Activated naive CD8-positive, alpha-beta T cell treated with anti-CD3 and anti-CD28 coated beads, Interleukin-2, amount 10 ng/mL, durations not matched to agents 7 days and 5 days (primary cell): ENCODE measurements around the gene MPP2. TPM values are rescaled to one million over a fixed set of nuclear protein-coding genes. Genes with fewer than 3 reads are reported as not detected.

Experiments
- ATAC-seq: fragments of 150-1000 bp; cut with Tn5 transposase; one replicate; pipeline ENCODE4 v1.10.0; 2021; ENCODE audit warnings: low read depth, moderate library complexity
- POLR2A ChIA-PET: fragments of 350-600 bp; sonication (Branson Sonifier 250); formaldehyde crosslinking; loops from one replicate; lab custom pipeline; 2021; ENCODE audit warnings: antibody characterized with exemption; lab: Charles Lee
- DNase-seq: peaks from one replicate; pipeline ENCODE4 v3.0.0; 2021
- H3K27ac Mint-ChIP-seq: one replicate; pipeline ENCODE4 v1.8.0; 2022; ENCODE audit warnings: mild to moderate bottlenecking, mixed read lengths
- H3K27me3 Mint-ChIP-seq: one replicate; pipeline ENCODE4 v1.8.0; 2022; ENCODE audit warnings: mild to moderate bottlenecking, moderate library complexity, mixed read lengths
- H3K36me3 Mint-ChIP-seq: one replicate; pipeline ENCODE4 v1.8.0; 2021; ENCODE audit warnings: mild to moderate bottlenecking, mixed read lengths
- H3K4me1 Mint-ChIP-seq: one replicate; pipeline ENCODE4 v1.8.0; 2021; ENCODE audit warnings: mixed read lengths
- H3K4me3 Mint-ChIP-seq: one replicate; pipeline ENCODE4 v1.8.0; 2022; ENCODE audit warnings: mild to moderate bottlenecking, moderate library complexity, mixed read lengths
- H3K9me3 Mint-ChIP-seq: one replicate; pipeline ENCODE4 v1.8.0; 2021; ENCODE audit warnings: mixed read lengths
- total RNA-seq, 2 experiments: library from RNA; stranded (reverse); gene quantifications; one replicate each; pipeline ENCODE4 v1.2.3, GENCODE V29; 2021

MPP2 gene
- total RNA-seq, 2 experiments from 2014 or later = 2.3 to 3.1 TPM

GRCh38 chr17:43834106-43834505, 73.2 kb downstream of the MPP2 start:
- no peak for ATAC-seq
- POLR2A ChIA-PET = no interaction called here
- DNase-seq = no peak
- Mint-ChIP-seq H3K36me3 (peaks cover 2% of the 10 kb centered on the region), H3K27ac (no peak overlapping the region), H3K4me3 (no peak overlapping the region), H3K4me1 (peaks cover 5% of the 10 kb centered on the region), H3K9me3 (peaks cover 3% of the 10 kb centered on the region), H3K27me3 (peaks cover 61% of the 10 kb centered on the region)

GRCh38 chr17:43832976-43833829, 74.1 kb downstream of the MPP2 start, which contains the start of gene MPP3:
MPP3 (minus strand) TSS chr17:43833146; CDS start chr17:43831906, 1,240 bp downstream.
- ATAC-seq (peak; percentile 80), DNase-seq (peak; percentile 60)
- Mint-ChIP-seq H3K27me3 (peaks cover 60% of the 10 kb centered on the region), H3K4me3 (peak within 1 kb of the TSS; percentile 64), H3K4me1 (peaks cover 5% of the 10 kb centered on the region), H3K9me3 (peaks cover 3% of the 10 kb centered on the region), H3K36me3 (peaks cover 2% of the 10 kb centered on the region), H3K27ac (no peak within 1 kb of the TSS)
- POLR2A ChIA-PET = no interaction called here

- H3K27ac Mint-ChIP-seq = no peak overlapping the region
- H3K36me3 Mint-ChIP-seq = peaks cover 2% of the 10 kb centered on the region
- POLR2A ChIA-PET = no interaction called here
- H3K4me3 Mint-ChIP-seq = peak overlapping the region; percentile 58
- peak; percentile 39 for DNase-seq
- H3K27me3 Mint-ChIP-seq = peaks cover 59% of the 10 kb centered on the region
- peaks cover 5% of the 10 kb centered on the region for H3K4me1 Mint-ChIP-seq
- H3K9me3 Mint-ChIP-seq = peaks cover 3% of the 10 kb centered on the region
- no peak for ATAC-seq
These were observed 75.0 kb downstream of the MPP2 start for GRCh38 chr17:43832168-43832975.

- Mint-ChIP-seq H3K36me3 (peaks cover 2% of the 10 kb centered on the region), H3K4me3 (no peak overlapping the region), H3K9me3 (peaks cover 3% of the 10 kb centered on the region), H3K4me1 (peaks cover 5% of the 10 kb centered on the region), H3K27me3 (peaks cover 52% of the 10 kb centered on the region), H3K27ac (no peak overlapping the region)
- ATAC-seq (no peak), DNase-seq (no peak)
- POLR2A ChIA-PET = no interaction called here
These were observed 75.7 kb downstream of the MPP2 start for GRCh38 chr17:43831633-43832032.

- POLR2A ChIA-PET = no interaction called here
- no peak for DNase-seq
- Mint-ChIP-seq H3K9me3 (peaks cover 3% of the 10 kb centered on the region), H3K4me1 (peaks cover 5% of the 10 kb centered on the region), H3K27ac (no peak overlapping the region), H3K4me3 (no peak overlapping the region), H3K27me3 (peaks cover 43% of the 10 kb centered on the region), H3K36me3 (peaks cover 2% of the 10 kb centered on the region)
- no peak for ATAC-seq
These were observed 76.7 kb downstream of the MPP2 start for GRCh38 chr17:43830510-43831140.

- Mint-ChIP-seq H3K36me3 (peaks cover 2% of the 10 kb centered on the region), H3K27me3 (peaks cover 34% of the 10 kb centered on the region), H3K4me1 (peaks cover 5% of the 10 kb centered on the region), H3K27ac (no peak overlapping the region), H3K4me3 (no peak overlapping the region), H3K9me3 (peaks cover 3% of the 10 kb centered on the region)
- POLR2A ChIA-PET = no interaction called here
- no peak for DNase-seq
- no peak for ATAC-seq
These were observed 77.6 kb downstream of the MPP2 start for GRCh38 chr17:43829738-43830137.

GRCh38 chr17:43827596-43827995, 79.7 kb downstream of the MPP2 start:
- H3K36me3 Mint-ChIP-seq = no peaks in the 10 kb centered on the region
- no peak overlapping the region for H3K4me3 Mint-ChIP-seq
- H3K9me3 Mint-ChIP-seq = no peaks in the 10 kb centered on the region
- POLR2A ChIA-PET = no interaction called here
- H3K4me1 Mint-ChIP-seq = peaks cover 1% of the 10 kb centered on the region
- no peak for ATAC-seq
- peaks cover 19% of the 10 kb centered on the region for H3K27me3 Mint-ChIP-seq
- no peak overlapping the region for H3K27ac Mint-ChIP-seq
- DNase-seq = no peak

GRCh38 chr17:43826206-43826605, 81.1 kb downstream of the MPP2 start:
- H3K27me3 Mint-ChIP-seq = peaks cover 7% of the 10 kb centered on the region
- no peaks in the 10 kb centered on the region for H3K4me1 Mint-ChIP-seq
- POLR2A ChIA-PET = no interaction called here
- ATAC-seq = no peak
- H3K9me3 Mint-ChIP-seq = no peaks in the 10 kb centered on the region
- H3K36me3 Mint-ChIP-seq = no peaks in the 10 kb centered on the region
- H3K4me3 Mint-ChIP-seq = no peak overlapping the region
- DNase-seq = no peak
- H3K27ac Mint-ChIP-seq = no peak overlapping the region

- Mint-ChIP-seq H3K27ac (no peak overlapping the region), H3K4me3 (no peak overlapping the region), H3K4me1 (no peaks in the 10 kb centered on the region), H3K36me3 (no peaks in the 10 kb centered on the region), H3K9me3 (no peaks in the 10 kb centered on the region), H3K27me3 (peaks cover 2% of the 10 kb centered on the region)
- POLR2A ChIA-PET = no interaction called here
- DNase-seq = no peak
- no peak for ATAC-seq
These were observed 81.8 kb downstream of the MPP2 start for GRCh38 chr17:43825567-43825966.

Other genes with a start within 250 kb of the MPP2 start
- 1 to 10 TPM; 5.2 TPM for gene MEOX1, start 245.6 kb downstream of the MPP2 start, total RNA-seq
- gene SOST, start 148.7 kb downstream of the MPP2 start, total RNA-seq = not detected
- gene DUSP3, start 128.6 kb downstream of the MPP2 start, total RNA-seq = 10 to 100 TPM; 15.5 to 15.7 TPM
- gene CFAP97D1, start 127.1 kb downstream of the MPP2 start, total RNA-seq = not detected
- under 1 TPM in 1 of 2 experiments, not detected in 1; 0.11 TPM for gene MPP3, start 74.4 kb downstream of the MPP2 start, total RNA-seq
- gene CD300LG, start 60.4 kb downstream of the MPP2 start, total RNA-seq = not detected
- gene PPY, start 34.9 kb upstream of the MPP2 start, total RNA-seq = not detected
- not detected for gene PYY, start 46.4 kb upstream of the MPP2 start, total RNA-seq
- 1 to 10 TPM; 1.4 TPM for gene NAGS, start 97.1 kb upstream of the MPP2 start, total RNA-seq
- gene TMEM101, start 107.4 kb upstream of the MPP2 start, total RNA-seq = 10 to 100 TPM; 30.3 to 31.7 TPM
- gene LSM12, start 159.1 kb upstream of the MPP2 start, total RNA-seq = 10 to 100 TPM; 46.9 to 51.4 TPM
- 10 to 100 TPM; 18.7 to 18.8 TPM for gene G6PC3, start 163.2 kb upstream of the MPP2 start, total RNA-seq
- 10 to 100 TPM; 46.2 to 48.4 TPM for gene HDAC5, start 216.1 kb upstream of the MPP2 start, total RNA-seq
- 10 to 100 TPM; 13.2 to 14.3 TPM for gene HROB, start 234.4 kb upstream of the MPP2 start, total RNA-seq